ENCODE results near the gene EFNB3. TPM values are rescaled to one million over a fixed set of nuclear protein-coding genes. Genes with fewer than 3 reads are reported as not detected.

The EFNB3 gene
- polyA plus RNA-seq, 1 of the 3 experiments (the other 2 are of a cell fraction), result 26.1 TPM

DNA sequence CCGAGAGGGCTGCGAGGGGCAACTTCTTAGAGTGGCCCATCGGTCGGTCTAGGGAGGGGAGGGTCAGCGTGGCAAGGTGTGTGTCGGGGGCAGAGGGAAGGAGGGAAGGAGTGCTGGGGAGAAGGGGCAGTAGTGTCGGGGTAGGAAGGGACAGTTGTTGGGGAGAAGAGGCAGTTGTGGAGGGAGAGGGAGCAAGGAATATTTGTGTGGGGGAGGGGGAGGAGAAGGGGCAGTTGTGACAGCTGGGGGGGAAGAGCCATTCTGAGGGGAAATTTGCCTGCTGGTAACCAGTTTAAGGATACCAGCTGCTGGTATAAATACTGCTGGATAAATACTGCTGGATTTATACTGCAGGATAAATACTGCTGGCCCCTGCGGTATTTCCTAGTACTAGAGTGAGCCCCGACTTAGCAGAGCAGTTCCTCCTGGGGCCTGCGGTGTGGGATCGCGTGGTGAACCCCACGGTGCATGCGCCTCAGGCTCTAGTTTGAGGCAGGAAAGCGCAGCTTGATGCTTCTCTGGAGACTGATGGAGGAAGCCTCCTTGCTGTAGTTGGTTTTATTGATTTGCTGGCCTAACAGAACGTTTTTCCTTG is 12.9 kb downstream of the EFNB3 start:
- Histone ChIP-seq H3K9me2 (no peaks in the 10 kb centered on the region), H3K27ac (ENCODE audit: low read depth in 2 of 2, low read length in 1 of 2) (no peak overlapping the region), H2AFZ (ENCODE audit: low read depth) (peak overlapping the region; percentile 79), H3K4me2 (peak overlapping the region; percentile 94), H3K27me3 (ENCODE audit: insufficient read depth) (no peaks in the 10 kb centered on the region), H3K36me3 (replicated peaks in 1 of 2; ENCODE audit: control insufficient read depth in 1 of 2, insufficient read depth in 2 of 2, low read length in 1 of 2) (no peaks in the 10 kb centered on the region), H3K79me2 (ENCODE audit: insufficient read depth) (no peaks in the 10 kb centered on the region), H3K4me1 (ENCODE audit: control insufficient read depth in 1 of 2, insufficient read depth in 2 of 2, low read depth in 1 of 2, low read length in 1 of 2) (peaks cover 3 to 18% of the 10 kb centered on the region in 2 experiments; a peak in 1 of 4 replicates), H3K9ac (peak overlapping the region; percentile 72; the same call in 1 of the 2 replicates), H3K4me3 (ENCODE audit: low read depth in 2 of 2, low read length in 1 of 2) (peak overlapping the region; percentile 72 to 92), H3F3A (replicated peaks; ENCODE audit: insufficient read depth) (peaks cover 10% of the 10 kb centered on the region), H3K9me3 (no peaks in the 10 kb centered on the region), H4K20me1 (ENCODE audit: insufficient read depth) (no peaks in the 10 kb centered on the region)
- POLR2A ChIA-PET, result interaction anchor here (1.2 to 2.8 kb wide), 3 partner anchors 12 to 120 kb away, joined by 5 to 38 read pairs (median 6); partner anchors contain the start of gene EFNB3
- CTCF ChIA-PET, result interaction anchor here (0.6 to 8.2 kb wide), 13 partner anchors 9 to 261 kb away, joined by 3 to 85 read pairs (median 5); partner anchors contain the start of genes EFNB3, KDM6B, TP53 and WRAP53
- DNase-seq, result no peak
- TF ChIP-seq TAF1 (IDR thresholded peaks at IDR 0.05; ENCODE audit: borderline replicate concordance, low read depth, low read length) (no peak), RAD21 (IDR thresholded peaks at IDR 0.05; ENCODE audit: low read length) (no peak), GABPA (IDR thresholded peaks at IDR 0.05; ENCODE audit: low read depth) (no peak), RFX5 (IDR thresholded peaks at IDR 0.05; ENCODE audit: low read length) (no peak), MEF2A (IDR thresholded peaks at IDR 0.05; ENCODE audit: borderline replicate concordance, low read depth) (no peak), FOXJ3 (CRISPR knock-in tag; IDR thresholded peaks at IDR 0.05) (no peak), JUND (IDR thresholded peaks at IDR 0.05) (no peak)
- TF ChIP-seq, protein P1, sequence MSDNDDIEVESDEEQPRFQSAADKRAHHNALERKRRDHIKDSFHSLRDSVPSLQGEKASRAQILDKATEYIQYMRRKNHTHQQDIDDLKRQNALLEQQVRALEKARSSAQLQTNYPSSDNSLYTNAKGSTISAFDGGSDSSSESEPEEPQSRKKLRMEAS (IDR thresholded peaks at IDR 0.05; ENCODE audit: low read depth), result no peak
- TF ChIP-seq, protein P2, sequence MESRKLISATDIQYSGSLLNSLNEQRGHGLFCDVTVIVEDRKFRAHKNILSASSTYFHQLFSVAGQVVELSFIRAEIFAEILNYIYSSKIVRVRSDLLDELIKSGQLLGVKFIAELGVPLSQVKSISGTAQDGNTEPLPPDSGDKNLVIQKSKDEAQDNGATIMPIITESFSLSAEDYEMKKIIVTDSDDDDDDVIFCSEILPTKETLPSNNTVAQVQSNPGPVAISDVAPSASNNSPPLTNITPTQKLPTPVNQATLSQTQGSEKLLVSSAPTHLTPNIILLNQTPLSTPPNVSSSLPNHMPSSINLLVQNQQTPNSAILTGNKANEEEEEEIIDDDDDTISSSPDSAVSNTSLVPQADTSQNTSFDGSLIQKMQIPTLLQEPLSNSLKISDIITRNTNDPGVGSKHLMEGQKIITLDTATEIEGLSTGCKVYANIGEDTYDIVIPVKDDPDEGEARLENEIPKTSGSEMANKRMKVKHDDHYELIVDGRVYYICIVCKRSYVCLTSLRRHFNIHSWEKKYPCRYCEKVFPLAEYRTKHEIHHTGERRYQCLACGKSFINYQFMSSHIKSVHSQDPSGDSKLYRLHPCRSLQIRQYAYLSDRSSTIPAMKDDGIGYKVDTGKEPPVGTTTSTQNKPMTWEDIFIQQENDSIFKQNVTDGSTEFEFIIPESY (IDR thresholded peaks at IDR 0.05; ENCODE audit: borderline replicate concordance, low read depth), result no peak
- WGBS (ENCODE audit: low lambda C conversion rate), result 11% methylated on average over 16 of the region's 16 CpGs

DNA sequence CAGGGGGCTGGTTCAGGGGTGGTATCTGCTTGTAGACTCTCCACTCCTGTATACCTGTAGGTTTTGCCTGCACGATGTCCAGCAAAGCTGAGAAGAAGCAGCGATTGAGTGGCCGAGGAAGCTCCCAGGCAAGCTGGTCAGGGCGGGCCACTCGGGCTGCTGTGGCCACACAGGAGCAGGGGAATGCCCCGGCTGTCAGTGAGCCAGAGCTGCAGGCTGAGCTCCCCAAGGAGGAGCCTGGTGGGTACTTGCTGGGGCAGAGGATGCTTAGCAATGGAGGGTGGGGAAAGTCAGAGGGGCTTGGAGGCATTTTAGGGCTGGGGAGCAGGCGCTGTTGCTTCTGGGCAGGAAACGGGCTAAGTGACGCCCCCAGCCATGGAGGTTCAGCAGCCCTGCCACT is 14.7 kb downstream of the EFNB3 start:
- H3K27me3 ChIP-seq (ENCODE audit: insufficient read depth), result peaks cover 7% of the 10 kb centered on the region; the same call in 1 of the 2 replicates
- no peak overlapping the region for H3K4me3 ChIP-seq (ENCODE audit: low read depth in 2 of 2, low read length in 1 of 2)
- no peak for DNase-seq
- no peaks in the 10 kb centered on the region for H3K79me2 ChIP-seq (ENCODE audit: insufficient read depth)
- peaks cover 3 to 18% of the 10 kb centered on the region in 2 experiments; a peak in 1 of 4 replicates for H3K4me1 ChIP-seq (ENCODE audit: control insufficient read depth in 1 of 2, insufficient read depth in 2 of 2, low read depth in 1 of 2, low read length in 1 of 2)
- TF ChIP-seq SIN3A (IDR thresholded peaks at IDR 0.05; ENCODE audit: borderline replicate concordance, low read depth, low read length) (no peak), POLR2AphosphoS5 (IDR thresholded peaks at IDR 0.05; ENCODE audit: low read depth, low read length) (no peak)
- TF ChIP-seq, protein P1 (IDR thresholded peaks at IDR 0.05; ENCODE audit: low read depth), result no peak
- H3K9me2 ChIP-seq, result no peaks in the 10 kb centered on the region
- H3F3A ChIP-seq (replicated peaks; ENCODE audit: insufficient read depth), result peaks cover 10% of the 10 kb centered on the region
- no peaks in the 10 kb centered on the region for H3K9me3 ChIP-seq
- ChIA-PET CTCF (no interaction called here), POLR2A (no interaction called here)
- WGBS (ENCODE audit: low lambda C conversion rate), result 86% methylated on average over 8 of the region's 9 CpGs
- no peak overlapping the region for H3K27ac ChIP-seq (ENCODE audit: low read depth in 2 of 2, low read length in 1 of 2)
- H3K9ac ChIP-seq, result no peak overlapping the region
- H4K20me1 ChIP-seq (ENCODE audit: insufficient read depth), result no peaks in the 10 kb centered on the region
- no peak overlapping the region for H3K4me2 ChIP-seq
- no peaks in the 10 kb centered on the region for H3K36me3 ChIP-seq (replicated peaks in 1 of 2; ENCODE audit: control insufficient read depth in 1 of 2, insufficient read depth in 2 of 2, low read length in 1 of 2)
- no peak overlapping the region for H2AFZ ChIP-seq (ENCODE audit: low read depth)

Data from SK-N-SH (cell line).